Ascending aorta (tissue), 2 donors: ENCODE results near the gene RALGAPB. TPM values are rescaled to one million over a fixed set of nuclear protein-coding genes. Genes with fewer than 3 reads are reported as not detected.

ENCODE experiments used
- DNase-seq, 2 donors: peaks; one replicate each; pipeline ENCODE4 v3.0.0-alpha.2; 2019; ENCODE audit warnings: low spot score in 2 of 2
- H3K27ac ChIP-seq, 2 donors: fragments of 200-600 bp; sonication (generic); one replicate each; pipeline ENCODE4 v1.5.1; 2016 to 2017; ENCODE audit warnings: mild to moderate bottlenecking in 1 of 2
- H3K27me3 ChIP-seq: fragments of 200-600 bp; sonication (generic); one replicate; pipeline ENCODE4 v1.5.1; 2017
- H3K36me3 ChIP-seq, 2 donors: fragments of 200-600 bp; sonication (generic); one replicate each; pipeline ENCODE4 v1.5.1; 2016
- H3K4me1 ChIP-seq, 2 donors: fragments of 200-600 bp; sonication (generic); one replicate each; pipeline ENCODE4 v1.5.1; 2016 to 2017; ENCODE audit warnings: mild to moderate bottlenecking in 1 of 2
- H3K4me3 ChIP-seq, 2 donors: fragments of 200-600 bp; sonication (generic); one replicate each; pipeline ENCODE4 v1.5.1; 2016 to 2017; ENCODE audit warnings: mild to moderate bottlenecking in 1 of 2
- H3K9me3 ChIP-seq, 2 donors: fragments of 200-600 bp; sonication (generic); one replicate each; pipeline ENCODE4 v1.5.1; 2016
- CTCF ChIP-seq, 3 experiments: fragments of 200-600 bp in 2 of 3; fragments of 450-650 bp in 1 of 3; sonication (generic) in 2 of 3; IDR thresholded peaks; one replicate each; pipeline ENCODE4 v1.5.1; 2016 to 2019; ENCODE audit warnings: antibody characterized with exemption in 3 of 3, mild to moderate bottlenecking in 1 of 3, moderate library complexity in 1 of 3
- intact Hi-C: fragments of 100-400 bp; cut with DNase I; formaldehyde crosslinking; loops from one replicate; pipeline ENCODE4 v1.15.1; 2023
- total RNA-seq: library from RNA; depleted of rRNA; stranded (reverse); fragments of >200 nt; gene quantifications from one replicate; pipeline ENCODE4 v1.1.0, GENCODE V29; 2016

RALGAPB gene
- total RNA-seq, 1 donor from 2014 or later: 19.4 TPM

GRCh38 chr20:38604873-38605303 lies 132.2 kb downstream of the RALGAPB start:
- no peak for TF ChIP-seq CTCF (IDR thresholded peaks at IDR 0.05)
- no peak for DNase-seq
- Histone ChIP-seq H3K4me3 (no peak overlapping the region), H3K4me1 (no peaks in the 10 kb centered on the region), H3K9me3 (no peaks in the 10 kb centered on the region), H3K36me3 (no peaks in the 10 kb centered on the region), H3K27ac (no peak overlapping the region), H3K27me3 (peaks cover 6% of the 10 kb centered on the region)
- intact Hi-C loops: no loop called here

GRCh38 chr20:38607351-38607750 lies 134.7 kb downstream of the RALGAPB start:
- H3K4me1 ChIP-seq: no peaks in the 10 kb centered on the region

GRCh38 chr20:38608188-38608587 lies 135.5 kb downstream of the RALGAPB start:
- no peaks in the 10 kb centered on the region for H3K36me3 ChIP-seq
- H3K9me3 ChIP-seq: no peaks in the 10 kb centered on the region
- no peaks in the 10 kb centered on the region for H3K4me1 ChIP-seq
- no peak overlapping the region for H3K27ac ChIP-seq
- no peak for TF ChIP-seq CTCF (IDR thresholded peaks at IDR 0.05)
- intact Hi-C loops: no loop called here
- no peak overlapping the region for H3K4me3 ChIP-seq
- no peak for DNase-seq
- H3K27me3 ChIP-seq: no peaks in the 10 kb centered on the region

More at GRCh38 chr20:38607351-38607750, 134.7 kb downstream of the RALGAPB start:
- no peaks in the 10 kb centered on the region for H3K36me3 ChIP-seq
- TF ChIP-seq CTCF (IDR thresholded peaks at IDR 0.05): no peak
- DNase-seq: no peak
- H3K4me3 ChIP-seq: no peak overlapping the region
- no peaks in the 10 kb centered on the region for H3K27me3 ChIP-seq
- no peaks in the 10 kb centered on the region for H3K9me3 ChIP-seq
- no peak overlapping the region for H3K27ac ChIP-seq
- intact Hi-C loops: no loop called here

GRCh38 chr20:38609815-38610214 lies 137.2 kb downstream of the RALGAPB start:
- H3K4me1 ChIP-seq: no peaks in the 10 kb centered on the region
- H3K4me3 ChIP-seq: no peak overlapping the region
- TF ChIP-seq CTCF (IDR thresholded peaks at IDR 0.05): no peak
- intact Hi-C loops: no loop called here
- DNase-seq: no peak
- H3K27ac ChIP-seq: no peak overlapping the region
- H3K9me3 ChIP-seq: no peaks in the 10 kb centered on the region
- no peaks in the 10 kb centered on the region for H3K36me3 ChIP-seq
- no peaks in the 10 kb centered on the region for H3K27me3 ChIP-seq

- no peak for TF ChIP-seq CTCF (IDR thresholded peaks at IDR 0.05)
- no peaks in the 10 kb centered on the region for H3K36me3 ChIP-seq
- H3K4me1 ChIP-seq: no peaks in the 10 kb centered on the region
- DNase-seq: no peak
- H3K27ac ChIP-seq: no peak overlapping the region
- H3K27me3 ChIP-seq: no peaks in the 10 kb centered on the region
- no peaks in the 10 kb centered on the region for H3K9me3 ChIP-seq
- H3K4me3 ChIP-seq: no peak overlapping the region
- intact Hi-C loops: no loop called here
Measured at GRCh38 chr20:38610521-38610920, 137.9 kb downstream of the RALGAPB start.
